Activated T-cell treated with anti-CD3 and anti-CD28 coated beads for 4 hours (primary cell): Measurements from ENCODE around the gene LCA5L.
A peak's percentile ranks its signal among the peaks of the same experiment; 100 is the strongest.
"Not testable (repeated sequence)": the region's sequence is repeated elsewhere in the genome, so short reads cannot be mapped to it uniquely, and the experiment has no call there.

ENCODE experiments used
- DNase-seq: peaks from one replicate; pipeline ENCODE4 v3.0.0-alpha.2; 2020

The LCA5L gene

GRCh38 chr21:39451332-39452206, 6.0 kb upstream of the LCA5L start, which contains the start of gene SH3BGR:
Gene SH3BGR (plus strand): TSS chr21:39451970. CDS start chr21:39452097, 127 bp downstream.
- no peak for DNase-seq

- no peak for DNase-seq
These were observed 1.7 kb upstream of the LCA5L start for GRCh38 chr21:39447264-39447663.

- DNase-seq, result no peak
These were observed 977 bp downstream of the LCA5L start for GRCh38 chr21:39444421-39445180.

- peak; percentile 11 for DNase-seq
These were observed 3.8 kb downstream of the LCA5L start for GRCh38 chr21:39441502-39442475.

- no peak for DNase-seq
These were observed 6.3 kb downstream of the LCA5L start for GRCh38 chr21:39439232-39439631.

GRCh38 chr21:39434950-39435349, 10.6 kb downstream of the LCA5L start:
- no peak for DNase-seq

GRCh38 chr21:39430954-39431353, 14.6 kb downstream of the LCA5L start:
- no peak for DNase-seq

- DNase-seq, result no peak
These were observed 15.1 kb downstream of the LCA5L start for GRCh38 chr21:39430457-39430856.

- DNase-seq, result no peak
These were observed 15.6 kb downstream of the LCA5L start for GRCh38 chr21:39430016-39430415.

- DNase-seq, result no peak
These were observed 16.1 kb downstream of the LCA5L start for GRCh38 chr21:39429445-39429844.

- DNase-seq, result no peak
These were observed 22.9 kb downstream of the LCA5L start for GRCh38 chr21:39422527-39423241.

- not testable (repeated sequence) for DNase-seq
These were observed 26.4 kb downstream of the LCA5L start for GRCh38 chr21:39419204-39419603.

- no peak for DNase-seq
These were observed 39.5 kb downstream of the LCA5L start for GRCh38 chr21:39406065-39406464.

- DNase-seq, result no peak
These were observed 45.4 kb downstream of the LCA5L start for GRCh38 chr21:39400173-39400572.

- DNase-seq, result no peak
These were observed 47.8 kb downstream of the LCA5L start for GRCh38 chr21:39397646-39398385.

- no peak for DNase-seq
These were observed 52.6 kb downstream of the LCA5L start for GRCh38 chr21:39392981-39393380.

- no peak for DNase-seq
These were observed 55.3 kb downstream of the LCA5L start for GRCh38 chr21:39390212-39390765.

GRCh38 chr21:39388811-39389155, 56.8 kb downstream of the LCA5L start:
- DNase-seq, result no peak

- DNase-seq, result peak; percentile 83
These were observed 57.4 kb downstream of the LCA5L start for GRCh38 chr21:39388038-39388810.

GRCh38 chr21:39387461-39388037, 58.0 kb downstream of the LCA5L start:
- DNase-seq, result peak; percentile 87
